C4-2B (cell line): ENCODE data around the gene L1CAM.

Experiments used
- CTCF ChIP-seq: fragments of 450-650 bp; conservative IDR thresholded peaks from 2 replicates; pipeline ENCODE4 v1.5.1; 2017; ENCODE audit warnings: mild to moderate bottlenecking
- ZFX ChIP-seq: fragments of 450-650 bp; IDR thresholded peaks from 2 replicates; pipeline ENCODE4 v1.6.1; 2017

DNA sequence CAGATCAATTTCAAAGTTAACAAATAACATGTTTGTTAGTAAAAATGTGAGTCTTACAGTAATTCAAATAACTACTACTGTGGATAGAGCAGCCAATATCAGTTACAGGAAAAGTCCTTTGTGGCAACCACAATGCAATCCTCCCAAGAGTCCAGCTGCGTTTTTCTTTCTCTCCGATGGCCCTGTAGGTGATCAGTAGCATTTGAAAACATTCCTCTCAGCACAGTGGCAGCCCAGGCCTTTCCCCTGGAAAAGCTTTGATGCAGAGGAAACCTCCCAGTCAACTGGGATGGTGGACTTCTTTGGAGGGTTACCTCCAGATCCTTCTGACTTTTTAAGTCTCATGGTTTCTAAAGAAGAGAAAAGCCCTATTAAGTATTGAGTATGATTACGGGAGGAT is 37.6 kb downstream of the L1CAM start:
- TF ChIP-seq CTCF (no peak), ZFX (no peak)
